CMK (cell line): ENCODE measurements around the gene TMEM131L.
"Not testable (repeated sequence)": the region's sequence is repeated elsewhere in the genome, so short reads cannot be mapped to it uniquely, and the experiment has no call there.

ENCODE experiments used
- DNase-seq: peaks from one replicate; pipeline ENCODE4 v3.0.0-alpha.2; 2010; ENCODE audit warnings: low read depth

The TMEM131L gene, protein sequence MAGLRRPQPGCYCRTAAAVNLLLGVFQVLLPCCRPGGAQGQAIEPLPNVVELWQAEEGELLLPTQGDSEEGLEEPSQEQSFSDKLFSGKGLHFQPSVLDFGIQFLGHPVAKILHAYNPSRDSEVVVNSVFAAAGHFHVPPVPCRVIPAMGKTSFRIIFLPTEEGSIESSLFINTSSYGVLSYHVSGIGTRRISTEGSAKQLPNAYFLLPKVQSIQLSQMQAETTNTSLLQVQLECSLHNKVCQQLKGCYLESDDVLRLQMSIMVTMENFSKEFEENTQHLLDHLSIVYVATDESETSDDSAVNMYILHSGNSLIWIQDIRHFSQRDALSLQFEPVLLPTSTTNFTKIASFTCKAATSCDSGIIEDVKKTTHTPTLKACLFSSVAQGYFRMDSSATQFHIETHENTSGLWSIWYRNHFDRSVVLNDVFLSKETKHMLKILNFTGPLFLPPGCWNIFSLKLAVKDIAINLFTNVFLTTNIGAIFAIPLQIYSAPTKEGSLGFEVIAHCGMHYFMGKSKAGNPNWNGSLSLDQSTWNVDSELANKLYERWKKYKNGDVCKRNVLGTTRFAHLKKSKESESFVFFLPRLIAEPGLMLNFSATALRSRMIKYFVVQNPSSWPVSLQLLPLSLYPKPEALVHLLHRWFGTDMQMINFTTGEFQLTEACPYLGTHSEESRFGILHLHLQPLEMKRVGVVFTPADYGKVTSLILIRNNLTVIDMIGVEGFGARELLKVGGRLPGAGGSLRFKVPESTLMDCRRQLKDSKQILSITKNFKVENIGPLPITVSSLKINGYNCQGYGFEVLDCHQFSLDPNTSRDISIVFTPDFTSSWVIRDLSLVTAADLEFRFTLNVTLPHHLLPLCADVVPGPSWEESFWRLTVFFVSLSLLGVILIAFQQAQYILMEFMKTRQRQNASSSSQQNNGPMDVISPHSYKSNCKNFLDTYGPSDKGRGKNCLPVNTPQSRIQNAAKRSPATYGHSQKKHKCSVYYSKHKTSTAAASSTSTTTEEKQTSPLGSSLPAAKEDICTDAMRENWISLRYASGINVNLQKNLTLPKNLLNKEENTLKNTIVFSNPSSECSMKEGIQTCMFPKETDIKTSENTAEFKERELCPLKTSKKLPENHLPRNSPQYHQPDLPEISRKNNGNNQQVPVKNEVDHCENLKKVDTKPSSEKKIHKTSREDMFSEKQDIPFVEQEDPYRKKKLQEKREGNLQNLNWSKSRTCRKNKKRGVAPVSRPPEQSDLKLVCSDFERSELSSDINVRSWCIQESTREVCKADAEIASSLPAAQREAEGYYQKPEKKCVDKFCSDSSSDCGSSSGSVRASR (N-terminal part only)

DNA sequence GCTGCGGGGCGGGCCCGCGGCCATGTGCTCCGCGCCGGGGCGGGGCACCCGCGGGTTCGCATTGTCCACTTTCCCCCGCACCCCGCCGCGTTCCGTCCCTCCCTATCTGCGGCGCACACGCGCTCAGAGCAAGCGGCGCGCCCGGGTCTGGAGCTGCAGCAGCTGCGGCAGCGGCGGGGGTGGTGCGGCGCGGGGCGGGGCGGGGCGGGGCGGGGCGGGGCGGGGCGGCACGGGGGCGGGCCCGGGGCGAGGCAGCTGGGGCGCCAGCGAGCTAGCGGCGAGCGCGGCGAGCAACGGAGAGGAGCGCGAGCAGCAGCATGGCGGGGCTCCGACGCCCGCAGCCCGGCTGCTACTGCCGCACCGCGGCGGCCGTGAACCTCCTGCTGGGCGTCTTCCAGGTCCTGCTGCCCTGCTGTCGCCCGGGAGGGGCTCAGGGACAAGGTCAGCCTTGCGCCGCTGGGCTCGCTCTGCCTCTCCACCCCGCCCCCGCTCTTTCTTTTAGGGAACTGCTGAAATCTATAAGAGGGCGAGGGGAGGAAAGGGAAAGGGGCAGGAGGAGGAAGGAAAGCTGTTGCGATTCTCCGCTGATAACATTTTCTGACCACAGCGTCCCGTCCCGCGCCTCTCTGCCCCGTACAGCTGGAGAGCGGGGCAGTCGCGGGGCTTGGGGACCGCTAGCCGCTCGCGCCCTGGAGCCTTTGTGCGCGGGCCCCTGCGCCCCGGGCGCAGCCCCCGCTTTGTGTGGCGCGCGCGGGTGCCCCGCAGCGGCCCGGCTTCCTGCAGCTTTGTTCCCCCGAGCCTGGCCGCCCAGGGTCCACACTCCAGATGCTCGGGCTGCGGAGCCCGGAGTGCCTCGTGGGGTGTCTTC, at the start of gene TMEM131L:
TSS of gene TMEM131L (plus strand) at position 280 of the 868 bp plus-strand sequence. CDS start at position 318, 38 bp downstream.
- peak; percentile 76 for DNase-seq

- DNase-seq = not testable (repeated sequence)
Measured at GRCh38 chr4:153416456-153416855, 49.7 kb upstream of the TMEM131L start.

GRCh38 chr4:153418121-153418520, 48.0 kb upstream of the TMEM131L start:
- DNase-seq = no peak

DNA sequence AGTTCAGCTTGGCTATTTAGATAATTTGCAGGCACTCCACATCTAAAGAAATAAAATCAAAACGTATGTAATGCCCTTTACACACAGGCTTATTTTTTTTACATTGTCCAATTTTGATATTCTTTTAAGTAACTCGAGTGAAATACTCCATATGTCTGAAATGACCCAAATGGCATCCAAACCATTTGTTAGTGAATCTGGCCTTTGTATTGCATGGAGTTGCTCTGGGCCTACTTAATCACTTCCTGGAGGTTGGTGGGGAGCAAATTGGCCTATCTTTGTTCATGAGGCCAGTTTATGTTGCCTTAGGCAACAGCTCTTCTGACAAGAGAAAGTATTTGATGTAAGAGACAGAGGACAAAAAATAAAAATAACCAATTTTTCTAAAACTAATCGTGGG, 47.6 kb upstream of the TMEM131L start:
- no peak for DNase-seq

GRCh38 chr4:153419029-153419428, 47.1 kb upstream of the TMEM131L start:
- no peak for DNase-seq

DNA sequence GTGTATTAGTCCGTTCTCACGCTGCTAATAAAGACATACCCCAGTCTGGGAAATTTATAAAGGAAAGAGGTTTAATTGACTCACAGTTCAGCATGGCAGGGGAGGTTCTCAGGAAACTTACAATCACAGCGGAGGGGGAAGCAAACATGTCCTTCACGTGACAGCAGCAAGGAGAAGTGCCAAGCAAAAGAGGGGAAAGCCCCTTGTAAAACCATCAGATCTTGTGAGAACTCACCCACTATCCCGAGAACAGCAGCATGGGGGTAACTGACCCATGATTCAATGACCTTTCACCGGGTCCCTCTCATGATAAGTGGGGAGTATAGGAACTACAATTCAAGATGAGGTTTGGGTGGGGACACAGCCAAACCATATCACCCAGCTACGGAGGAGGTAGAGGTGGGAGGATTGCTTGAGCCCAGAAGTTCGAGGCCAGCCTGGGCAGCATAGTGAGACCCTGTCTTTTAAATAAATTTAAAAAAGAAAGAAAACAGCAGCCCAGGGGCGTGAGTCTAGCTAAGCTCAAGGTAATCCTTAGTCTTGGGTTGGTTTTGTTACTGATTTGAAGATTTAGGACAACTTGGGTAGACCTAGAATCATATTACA, 46.4 kb upstream of the TMEM131L start:
- DNase-seq = no peak

DNA sequence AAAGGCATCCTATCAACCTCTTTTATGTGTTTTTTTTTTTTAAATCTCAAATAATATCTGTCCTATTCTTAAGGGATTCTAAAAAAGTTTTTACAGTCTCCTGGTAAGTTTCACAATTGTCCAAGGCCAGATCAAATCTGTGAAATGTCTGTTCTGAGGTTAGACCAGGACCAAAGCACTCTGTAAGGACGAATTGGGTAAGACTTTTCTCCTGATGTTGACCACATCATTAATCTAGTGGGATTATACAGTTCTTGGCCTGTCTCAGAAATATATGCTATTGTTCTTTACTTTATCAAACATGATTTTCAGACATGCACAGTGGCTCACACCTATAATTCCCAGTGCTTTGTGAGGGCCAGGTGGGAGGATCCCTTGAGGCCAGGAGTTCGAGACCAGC, 45.8 kb upstream of the TMEM131L start:
- DNase-seq = no peak

DNA sequence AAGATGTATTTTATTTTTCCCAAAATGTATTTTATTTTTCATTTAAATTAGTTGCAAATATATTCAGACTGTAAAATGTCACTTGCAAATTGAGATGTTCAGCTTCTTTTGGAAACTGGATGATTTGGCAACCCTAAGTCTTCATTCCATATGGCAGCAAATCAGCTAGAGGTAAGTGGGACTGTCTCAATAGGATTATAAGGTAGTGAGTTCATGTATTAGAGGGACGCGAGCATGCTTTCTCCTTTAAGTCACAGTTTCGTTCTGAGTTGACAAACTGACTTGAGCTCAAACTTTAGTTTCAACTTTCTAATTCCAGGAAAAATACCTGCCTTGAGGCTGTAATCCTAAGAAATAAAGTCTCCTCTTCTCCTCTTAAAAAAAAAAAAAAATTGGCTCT, 44.2 kb upstream of the TMEM131L start:
- no peak for DNase-seq

- DNase-seq = no peak
Measured at GRCh38 chr4:153426207-153426885, 39.8 kb upstream of the TMEM131L start.

DNA sequence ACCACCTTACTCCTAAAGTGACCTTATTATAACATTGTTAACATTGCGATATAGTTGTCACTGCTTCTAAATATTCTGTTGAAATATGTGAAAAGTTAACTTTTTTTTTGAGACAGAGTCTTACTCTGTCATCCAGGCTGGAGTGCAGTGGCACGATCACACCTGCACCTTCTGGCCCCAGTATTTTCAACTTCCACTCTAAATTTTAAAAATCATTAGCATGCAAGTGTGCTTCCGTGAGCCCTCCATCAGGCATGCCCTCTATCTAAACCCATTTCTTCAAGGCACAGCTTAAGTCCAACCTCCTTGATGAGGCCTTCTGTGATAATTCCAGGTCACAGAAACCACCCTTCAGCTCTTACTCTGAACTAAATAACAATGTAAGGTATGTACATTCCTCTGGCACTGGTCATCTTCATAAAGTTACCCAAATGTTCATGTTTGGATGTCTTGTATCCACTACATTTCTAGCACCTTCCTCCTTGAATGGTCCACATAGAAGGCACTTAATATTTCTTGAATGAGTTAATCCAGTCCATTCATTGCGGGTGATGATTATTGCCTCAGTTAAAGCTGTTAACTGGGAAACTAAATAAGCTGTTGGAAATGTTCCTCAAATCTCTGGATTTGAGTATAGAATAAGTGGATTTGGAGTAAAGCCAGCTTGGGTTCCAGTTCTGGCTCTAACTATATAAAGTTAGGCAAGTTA, 38.6 kb upstream of the TMEM131L start:
- no peak for DNase-seq

GRCh38 chr4:153428941-153429475, 37.2 kb upstream of the TMEM131L start:
- no peak for DNase-seq

- peak; percentile 24 for DNase-seq
Measured at GRCh38 chr4:153432965-153433753, 33.0 kb upstream of the TMEM131L start.

DNA sequence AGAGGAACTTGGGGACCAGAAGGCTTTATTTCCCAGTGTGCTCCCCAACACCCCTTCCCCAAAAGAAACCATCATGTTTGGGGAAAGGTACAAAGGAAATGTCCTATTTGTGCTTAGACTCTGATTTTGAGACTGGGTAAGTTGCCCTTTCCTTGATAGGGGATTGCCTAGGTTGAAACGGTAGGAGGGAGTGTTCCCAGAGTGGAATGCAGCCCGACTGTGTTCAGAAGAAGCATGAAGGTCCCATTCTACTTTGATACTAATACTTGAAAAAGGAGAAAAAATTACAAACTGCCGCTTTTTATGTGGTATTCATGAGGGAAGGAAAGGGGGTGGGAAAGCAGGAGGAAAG, 32.4 kb upstream of the TMEM131L start:
- no peak for DNase-seq

- DNase-seq = no peak
Measured at GRCh38 chr4:153434190-153434589, 32.0 kb upstream of the TMEM131L start.

GRCh38 chr4:153438916-153439756, 27.0 kb upstream of the TMEM131L start:
- no peak for DNase-seq

- no peak for DNase-seq
Measured at GRCh38 chr4:153439831-153440230, 26.3 kb upstream of the TMEM131L start.

GRCh38 chr4:153440475-153440874, 25.7 kb upstream of the TMEM131L start:
- DNase-seq = no peak
